Astrocyte (in vitro differentiated cells and primary cell): ENCODE results near the gene AAMDC. TPM values are rescaled to one million over a fixed set of nuclear protein-coding genes. Genes with fewer than 3 reads are reported as not detected.
"Not testable (repeated sequence)": the region's sequence is repeated elsewhere in the genome, so short reads cannot be mapped to it uniquely, and the experiment has no call there.

Experiments
- DNase-seq: peaks from one replicate; pipeline ENCODE4 v3.0.0-alpha.2; 2010; ENCODE audit warnings: low read depth
- FAIRE-seq: peaks from 2 replicates; lab custom pipeline; 2011; peaks lifted over from hg19 to GRCh38; lab: Jason Lieb, UNC
- H2AFZ ChIP-seq: 2 replicates; pipeline ENCODE4 v1.6.0; 2012; ENCODE audit warnings: low read depth, low read length, inconsistent platforms
- H3K27ac ChIP-seq: 2 replicates; pipeline ENCODE4 v1.5.1; 2011; ENCODE audit warnings: low read depth, low read length, inconsistent platforms
- H3K27me3 ChIP-seq: 2 replicates; pipeline ENCODE4 v1.6.0; 2011; ENCODE audit warnings: low read length, inconsistent platforms; ENCODE audit not compliant: insufficient read depth
- H3K36me3 ChIP-seq: 2 replicates; pipeline ENCODE4 v1.5.1; 2011; ENCODE audit warnings: low read length, inconsistent platforms; ENCODE audit not compliant: insufficient read depth
- H3K4me1 ChIP-seq: 2 replicates; pipeline ENCODE4 v1.5.1; 2011; ENCODE audit warnings: low read length, inconsistent platforms; ENCODE audit not compliant: insufficient read depth
- H3K4me2 ChIP-seq: 2 replicates; pipeline ENCODE4 v1.6.0; 2012; ENCODE audit warnings: low read length, inconsistent platforms
- H3K4me3 ChIP-seq: 2 replicates; pipeline ENCODE4 v1.5.1; 2011; ENCODE audit warnings: low read depth, mild to moderate bottlenecking, low read length, inconsistent platforms; ENCODE audit not compliant: insufficient read depth
- H3K79me2 ChIP-seq: 2 replicates; pipeline ENCODE4 v1.6.0; 2012; ENCODE audit warnings: mild to moderate bottlenecking, low read length, inconsistent platforms; ENCODE audit not compliant: insufficient read depth
- H3K9ac ChIP-seq: 2 replicates; pipeline ENCODE4 v1.6.0; 2012; ENCODE audit warnings: mild to moderate bottlenecking, low read length, inconsistent platforms
- H3K9me3 ChIP-seq: 2 replicates; pipeline ENCODE4 v1.5.1; 2012; ENCODE audit warnings: low read depth, mild to moderate bottlenecking, low read length, inconsistent platforms; ENCODE audit not compliant: insufficient read depth
- H4K20me1 ChIP-seq: 2 replicates; pipeline ENCODE4 v1.6.0; 2012; ENCODE audit warnings: low read length, inconsistent platforms; ENCODE audit not compliant: insufficient read depth
- H3K27ac Mint-ChIP-seq: one replicate; pipeline ENCODE4 v1.8.0; 2021; ENCODE audit warnings: mild to moderate bottlenecking, mixed read lengths; ENCODE audit not compliant: unreplicated experiment
- H3K27me3 Mint-ChIP-seq: one replicate; pipeline ENCODE4 v1.8.0; 2021; ENCODE audit warnings: low read depth, mixed read lengths; ENCODE audit not compliant: unreplicated experiment
- H3K36me3 Mint-ChIP-seq: one replicate; pipeline ENCODE4 v1.8.0; 2021; ENCODE audit warnings: low read depth, mixed read lengths; ENCODE audit not compliant: unreplicated experiment
- H3K4me1 Mint-ChIP-seq: one replicate; pipeline ENCODE4 v1.8.0; 2021; ENCODE audit warnings: low read depth, mixed read lengths; ENCODE audit not compliant: unreplicated experiment
- H3K4me3 Mint-ChIP-seq: one replicate; pipeline ENCODE4 v1.8.0; 2021; ENCODE audit warnings: mild to moderate bottlenecking, moderate library complexity, mixed read lengths; ENCODE audit not compliant: unreplicated experiment
- H3K9me3 Mint-ChIP-seq: one replicate; pipeline ENCODE4 v1.8.0; 2021; ENCODE audit warnings: mild to moderate bottlenecking, mixed read lengths; ENCODE audit not compliant: unreplicated experiment
- CTCF ChIP-seq: IDR thresholded peaks from 2 replicates; pipeline ENCODE4 v1.5.1; 2011; ENCODE audit warnings: low read depth, mild to moderate bottlenecking, inconsistent platforms, low read length, moderate library complexity; ENCODE audit not compliant: insufficient read depth
- EZH2 ChIP-seq: IDR thresholded peaks from 2 replicates; pipeline ENCODE4 v1.6.1; 2012; ENCODE audit warnings: mild to moderate bottlenecking, low read length, inconsistent platforms; ENCODE audit not compliant: insufficient read depth
- total RNA-seq: library from RNA; stranded (reverse); gene quantifications from 2 replicates; pipeline ENCODE4 v1.2.1, GENCODE V29; 2021

The AAMDC gene
- total RNA-seq, 1 donor from 2014 or later, result 53.1 TPM

DNA sequence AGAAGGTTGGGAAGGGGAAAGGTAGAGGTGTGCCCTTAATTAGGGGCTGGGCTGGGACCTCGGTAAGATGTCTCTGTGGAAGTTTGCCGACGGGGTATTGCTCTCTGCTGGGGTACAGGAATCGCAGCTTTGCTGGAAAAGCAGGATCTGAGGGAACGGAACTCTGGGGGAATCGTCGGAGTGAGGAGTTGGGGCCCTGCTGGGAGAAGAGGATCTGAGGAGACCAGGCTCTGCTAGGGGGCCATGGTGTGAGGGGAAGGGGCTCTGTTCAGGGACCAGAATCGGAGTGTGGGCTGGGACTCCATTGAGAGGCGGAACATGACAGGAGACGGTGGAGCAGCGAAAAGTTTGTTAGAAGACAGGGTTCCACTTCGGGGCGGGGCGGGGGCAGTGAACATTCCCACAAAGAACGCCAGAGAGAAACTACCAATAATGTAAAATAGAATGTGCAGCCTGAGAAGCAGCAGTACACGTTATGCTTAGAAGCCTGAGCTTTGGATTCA is 456 bp downstream of the AAMDC start:
- H3K27ac ChIP-seq, result peak overlapping the region; percentile 63
- H3K36me3 ChIP-seq, result no peaks in the 10 kb centered on the region
- H3K4me3 ChIP-seq, result peak overlapping the region; percentile 90
- H4K20me1 ChIP-seq, result peaks cover 33% of the 10 kb centered on the region
- Mint-ChIP-seq H3K36me3 (peaks cover under 1% of the 10 kb centered on the region), H3K9me3 (no peaks in the 10 kb centered on the region), H3K27ac (peak overlapping the region; percentile 94), H3K27me3 (no peaks in the 10 kb centered on the region), H3K4me3 (peak overlapping the region; percentile 99), H3K4me1 (peaks cover 19% of the 10 kb centered on the region)
- H3K79me2 ChIP-seq, result peaks cover 45% of the 10 kb centered on the region
- H3K9me3 ChIP-seq, result no peaks in the 10 kb centered on the region
- no peaks in the 10 kb centered on the region for H3K4me1 ChIP-seq
- peak overlapping the region; percentile 91 for H3K4me2 ChIP-seq
- H3K27me3 ChIP-seq, result no peaks in the 10 kb centered on the region
- FAIRE-seq (no peak), DNase-seq (peak; percentile 20)
- H2AFZ ChIP-seq, result peak overlapping the region; percentile 84
- H3K9ac ChIP-seq, result peak overlapping the region; percentile 92
- no peak for TF ChIP-seq CTCF
- TF ChIP-seq EZH2, result no peak

DNA sequence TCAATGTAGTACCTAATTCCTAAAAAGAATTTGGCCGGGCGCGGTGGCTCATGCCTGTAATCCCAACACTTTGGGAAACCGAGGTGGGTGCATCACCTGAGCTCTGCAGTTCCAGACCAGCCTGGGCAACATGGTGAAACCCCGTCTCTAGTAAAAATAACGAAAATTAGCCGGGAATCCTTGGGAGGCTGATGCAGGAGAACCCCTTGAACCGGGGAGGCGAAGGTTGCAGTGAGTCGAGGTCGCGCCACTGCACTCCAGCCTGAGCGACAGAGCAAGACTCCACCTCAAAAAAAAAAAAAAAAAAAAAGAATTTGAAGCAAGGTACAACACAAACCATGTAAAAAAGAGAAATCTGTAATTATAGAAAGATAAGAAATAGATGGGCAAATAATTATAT is 1.2 kb downstream of the AAMDC start:
- H3K9ac ChIP-seq, H3K4me1 ChIP-seq, H3K27me3 ChIP-seq, H3K9me3 ChIP-seq, H3K36me3 Mint-ChIP-seq, H3K27me3 Mint-ChIP-seq, H2AFZ ChIP-seq, DNase-seq, H3K27ac ChIP-seq, H3K27ac Mint-ChIP-seq, H3K9me3 Mint-ChIP-seq, H3K36me3 ChIP-seq, FAIRE-seq: not testable (repeated sequence)
- H3K4me2 ChIP-seq, result peak overlapping the region; percentile 91
- peaks cover 16% of the 10 kb centered on the region for H3K4me1 Mint-ChIP-seq
- H3K4me3 ChIP-seq, result peak overlapping the region; percentile 90
- peak overlapping the region; percentile 99 for H3K4me3 Mint-ChIP-seq
- H4K20me1 ChIP-seq, result peaks cover 26% of the 10 kb centered on the region
- H3K79me2 ChIP-seq, result peaks cover 38% of the 10 kb centered on the region

DNA sequence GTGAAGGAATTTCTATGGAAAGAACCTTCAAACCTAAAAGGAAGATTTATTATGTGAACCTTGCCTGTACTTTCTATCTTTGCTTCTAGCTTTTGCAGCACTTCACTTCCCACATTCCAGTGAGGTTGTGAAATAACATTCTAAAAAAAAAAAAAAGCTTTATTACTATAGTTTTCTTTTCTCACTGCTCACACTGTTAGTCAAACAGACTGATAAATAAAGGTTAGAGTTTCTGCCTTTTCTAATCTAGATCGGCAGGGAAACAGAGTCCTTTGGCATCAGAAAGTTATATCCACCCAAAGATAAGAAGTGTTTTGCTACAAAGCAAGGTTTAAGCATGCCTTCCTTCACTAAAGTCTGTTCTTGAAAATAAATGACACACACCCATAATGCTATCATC is 2.8 kb downstream of the AAMDC start:
- Histone ChIP-seq H2AFZ (no peak overlapping the region), H3K27me3 (no peaks in the 10 kb centered on the region), H3K27ac (no peak overlapping the region), H3K4me1 (no peaks in the 10 kb centered on the region), H3K36me3 (no peaks in the 10 kb centered on the region), H3K4me3 (no peak overlapping the region), H3K4me2 (no peak overlapping the region), H3K9me3 (no peaks in the 10 kb centered on the region), H3K79me2 (peaks cover 21% of the 10 kb centered on the region), H3K9ac (no peak overlapping the region), H4K20me1 (peaks cover 10% of the 10 kb centered on the region)
- Mint-ChIP-seq H3K4me3 (peak overlapping the region; percentile 14), H3K36me3 (peaks cover 2% of the 10 kb centered on the region), H3K9me3 (no peaks in the 10 kb centered on the region), H3K4me1 (peaks cover 6% of the 10 kb centered on the region), H3K27me3 (no peaks in the 10 kb centered on the region), H3K27ac (no peak overlapping the region)
- FAIRE-seq (no peak), DNase-seq (peak; percentile 34)
- TF ChIP-seq CTCF (no peak), EZH2 (no peak)
